LNCaP clone FGC (cell line): ENCODE measurements around the gene MAPK14.

Source experiments
- DNase-seq: peaks from one replicate; pipeline ENCODE4 v3.0.0-alpha.2; 2011; ENCODE audit warnings: low read depth
- H3K4me3 ChIP-seq: 2 replicates; pipeline ENCODE4 v1.5.1; 2011; ENCODE audit warnings: mild to moderate bottlenecking, low read depth, low read length, control low read depth
- TF ChIP-seq, protein P1 (sequence below): IDR thresholded peaks from 2 replicates; pipeline ENCODE4 v1.5.1; 2012; ENCODE audit warnings: mild to moderate bottlenecking; ENCODE audit not compliant: control insufficient read depth, insufficient read depth; ENCODE audit errors: extremely low read depth

Gene MAPK14

DNA sequence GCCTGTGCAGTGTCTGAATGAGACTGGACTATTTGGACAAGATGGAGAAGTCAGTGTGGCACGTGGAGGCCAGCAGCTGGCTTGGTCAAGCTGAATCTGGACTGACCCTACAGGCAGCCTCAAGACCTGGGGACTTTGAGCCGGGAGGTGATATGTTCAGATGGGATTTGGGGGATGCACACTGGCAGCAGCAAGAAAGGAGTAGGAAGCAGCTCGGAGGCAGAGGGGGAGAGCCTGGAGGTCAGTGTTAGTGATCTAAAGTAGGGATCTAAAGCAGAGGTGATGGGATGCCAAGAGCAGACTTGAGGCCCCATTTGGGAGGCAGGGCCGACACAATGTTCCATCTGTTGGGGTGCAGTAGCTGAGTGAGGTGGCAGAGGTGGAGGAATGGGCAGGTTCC, 105.5 kb downstream of the MAPK14 start:
- no peak overlapping the region for H3K4me3 ChIP-seq

DNA sequence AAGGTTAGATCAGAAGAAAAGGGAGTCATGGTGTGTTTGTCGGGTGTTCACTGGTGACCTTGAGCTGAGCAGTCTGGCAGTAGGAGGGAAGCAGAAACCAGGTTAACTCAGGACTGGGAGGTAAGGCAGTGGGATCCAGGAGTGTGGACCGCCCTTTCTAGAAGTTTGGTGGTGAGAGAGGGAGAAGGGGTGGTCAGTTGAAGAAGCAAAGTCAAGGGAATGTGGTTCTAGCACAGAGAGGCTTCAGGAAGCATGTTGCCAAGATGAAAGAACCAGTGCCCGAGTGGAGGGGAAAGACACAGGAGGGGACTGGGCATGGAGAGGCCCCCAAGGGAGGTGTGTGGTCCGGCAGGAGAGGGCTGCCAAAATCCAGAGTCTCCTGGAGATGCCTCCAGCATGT, 106.3 kb downstream of the MAPK14 start:
- no peak overlapping the region for H3K4me3 ChIP-seq
- TF ChIP-seq, protein P1, sequence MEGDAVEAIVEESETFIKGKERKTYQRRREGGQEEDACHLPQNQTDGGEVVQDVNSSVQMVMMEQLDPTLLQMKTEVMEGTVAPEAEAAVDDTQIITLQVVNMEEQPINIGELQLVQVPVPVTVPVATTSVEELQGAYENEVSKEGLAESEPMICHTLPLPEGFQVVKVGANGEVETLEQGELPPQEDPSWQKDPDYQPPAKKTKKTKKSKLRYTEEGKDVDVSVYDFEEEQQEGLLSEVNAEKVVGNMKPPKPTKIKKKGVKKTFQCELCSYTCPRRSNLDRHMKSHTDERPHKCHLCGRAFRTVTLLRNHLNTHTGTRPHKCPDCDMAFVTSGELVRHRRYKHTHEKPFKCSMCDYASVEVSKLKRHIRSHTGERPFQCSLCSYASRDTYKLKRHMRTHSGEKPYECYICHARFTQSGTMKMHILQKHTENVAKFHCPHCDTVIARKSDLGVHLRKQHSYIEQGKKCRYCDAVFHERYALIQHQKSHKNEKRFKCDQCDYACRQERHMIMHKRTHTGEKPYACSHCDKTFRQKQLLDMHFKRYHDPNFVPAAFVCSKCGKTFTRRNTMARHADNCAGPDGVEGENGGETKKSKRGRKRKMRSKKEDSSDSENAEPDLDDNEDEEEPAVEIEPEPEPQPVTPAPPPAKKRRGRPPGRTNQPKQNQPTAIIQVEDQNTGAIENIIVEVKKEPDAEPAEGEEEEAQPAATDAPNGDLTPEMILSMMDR, result no peak
- DNase-seq, result no peak

More for the DNA sequence above, 105.5 kb downstream of the MAPK14 start:
- no peak for DNase-seq
- TF ChIP-seq, protein P1, result no peak

DNA sequence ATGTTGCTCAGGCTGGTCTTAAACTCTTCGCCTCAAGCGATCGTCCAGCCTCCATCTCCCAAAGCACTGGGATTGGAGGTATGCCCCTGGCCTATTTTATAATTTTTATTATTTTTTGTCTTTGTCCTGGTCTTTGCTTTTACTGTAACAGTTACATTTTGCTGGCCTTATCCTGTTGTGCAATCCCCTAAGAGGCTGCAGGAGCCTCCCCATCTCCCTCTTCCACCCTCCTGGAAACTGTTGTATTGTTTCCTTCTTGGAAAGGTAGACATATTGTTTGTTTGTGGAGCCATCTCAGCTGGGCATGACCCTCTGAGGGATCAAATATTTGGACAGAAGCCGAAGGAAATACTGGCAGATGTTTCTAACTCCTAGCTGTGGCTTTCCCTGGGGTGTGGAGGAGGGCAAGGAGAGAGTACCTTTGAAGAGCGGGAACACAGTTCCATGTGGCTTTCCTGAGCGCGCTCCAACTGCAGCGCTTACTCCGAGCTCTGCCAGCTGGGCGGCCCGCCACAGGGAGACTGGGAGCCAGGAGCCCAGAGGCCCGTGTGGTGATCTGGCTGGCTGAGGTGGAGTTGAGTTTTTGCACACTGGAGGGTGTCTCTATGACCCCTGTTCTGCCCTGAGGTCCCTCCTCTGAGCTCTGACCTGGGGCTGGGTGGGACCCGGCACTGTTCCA, 107.6 kb downstream of the MAPK14 start:
- no peak overlapping the region for H3K4me3 ChIP-seq
- TF ChIP-seq, protein P1, result no peak
- DNase-seq, result no peak

DNA sequence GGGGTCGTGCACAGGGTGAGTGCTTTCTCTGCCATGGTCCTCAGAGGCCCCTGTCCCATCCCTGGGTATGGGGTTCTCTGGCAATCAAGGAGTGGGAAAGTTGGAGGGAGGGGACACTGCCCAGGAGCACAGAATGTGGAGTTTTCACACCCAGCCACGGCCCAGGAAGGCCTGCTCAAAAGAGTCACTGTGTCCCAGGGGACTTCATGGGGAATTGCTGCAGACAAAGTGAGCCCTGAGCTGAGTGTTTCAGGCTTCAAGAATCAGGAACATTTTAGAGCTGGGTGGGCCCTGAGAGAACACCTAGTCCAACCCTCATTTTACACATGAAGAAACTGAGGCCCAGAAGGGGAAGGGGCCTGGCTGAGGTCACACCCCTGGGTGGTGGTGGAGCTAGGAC, 108.4 kb downstream of the MAPK14 start:
- no peak overlapping the region for H3K4me3 ChIP-seq
- TF ChIP-seq, protein P1, result no peak
- no peak for DNase-seq

DNA sequence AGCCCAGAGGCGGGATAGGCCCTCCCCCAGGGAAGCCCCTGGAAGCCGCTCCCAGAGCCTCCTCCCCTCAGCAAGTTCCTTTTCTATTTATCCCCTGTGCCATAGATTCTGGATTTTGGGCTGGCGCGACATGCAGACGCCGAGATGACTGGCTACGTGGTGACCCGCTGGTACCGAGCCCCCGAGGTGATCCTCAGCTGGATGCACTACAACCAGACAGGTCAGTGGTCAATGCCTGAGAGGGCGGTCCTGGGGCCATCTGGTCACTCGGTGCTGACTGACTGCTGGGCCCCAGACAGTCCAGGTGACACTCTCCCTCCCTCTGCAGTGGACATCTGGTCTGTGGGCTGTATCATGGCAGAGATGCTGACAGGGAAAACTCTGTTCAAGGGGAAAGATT, 108.9 kb downstream of the MAPK14 start:
- H3K4me3 ChIP-seq, result no peak overlapping the region
- DNase-seq, result no peak
- TF ChIP-seq, protein P1, result no peak

DNA sequence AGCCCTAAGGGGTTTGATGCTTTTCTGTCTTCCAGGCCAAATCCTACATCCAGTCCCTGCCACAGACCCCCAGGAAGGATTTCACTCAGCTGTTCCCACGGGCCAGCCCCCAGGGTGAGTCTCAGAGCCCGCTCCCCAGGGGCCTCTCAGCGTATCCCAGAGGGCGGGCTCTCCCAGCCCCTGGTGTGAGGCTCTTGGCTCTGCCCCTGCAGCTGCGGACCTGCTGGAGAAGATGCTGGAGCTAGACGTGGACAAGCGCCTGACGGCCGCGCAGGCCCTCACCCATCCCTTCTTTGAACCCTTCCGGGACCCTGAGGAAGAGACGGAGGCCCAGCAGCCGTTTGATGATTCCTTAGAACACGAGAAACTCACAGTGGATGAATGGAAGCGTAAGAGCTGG, 111.1 kb downstream of the MAPK14 start:
- DNase-seq, result no peak
- H3K4me3 ChIP-seq, result no peak overlapping the region

More for the DNA sequence above, 111.1 kb downstream of the MAPK14 start:
- TF ChIP-seq, protein P1, result no peak
